LNCAP (cell line): Measurements from ENCODE around the gene NCMAP.

ENCODE experiments used
- TF ChIP-seq, protein P1 (sequence below): fragments of 450-650 bp; IDR thresholded peaks from 2 replicates; pipeline ENCODE4 v1.5.1; 2017; ENCODE audit warnings: mild to moderate bottlenecking

Gene NCMAP

DNA sequence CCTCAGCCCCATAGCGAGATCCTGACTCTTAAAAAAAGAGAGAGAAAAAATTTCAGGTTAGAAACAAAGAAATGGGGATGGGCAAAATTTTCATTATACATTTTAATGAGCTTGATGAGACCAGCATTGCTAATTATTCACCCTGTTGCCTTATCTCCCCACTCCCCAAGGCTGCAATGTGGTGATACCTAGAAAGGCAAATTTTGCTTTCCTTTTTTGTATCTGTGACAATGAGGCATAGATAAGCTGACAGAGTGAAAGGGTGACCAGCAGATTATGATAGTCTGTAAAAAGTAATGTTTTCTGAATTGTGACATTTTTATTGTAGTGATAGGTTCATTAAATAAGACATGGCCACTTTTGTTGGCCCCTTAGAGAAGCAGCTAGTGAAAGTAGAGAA lies 100.2 kb downstream of the NCMAP start:
- TF ChIP-seq, protein P1, sequence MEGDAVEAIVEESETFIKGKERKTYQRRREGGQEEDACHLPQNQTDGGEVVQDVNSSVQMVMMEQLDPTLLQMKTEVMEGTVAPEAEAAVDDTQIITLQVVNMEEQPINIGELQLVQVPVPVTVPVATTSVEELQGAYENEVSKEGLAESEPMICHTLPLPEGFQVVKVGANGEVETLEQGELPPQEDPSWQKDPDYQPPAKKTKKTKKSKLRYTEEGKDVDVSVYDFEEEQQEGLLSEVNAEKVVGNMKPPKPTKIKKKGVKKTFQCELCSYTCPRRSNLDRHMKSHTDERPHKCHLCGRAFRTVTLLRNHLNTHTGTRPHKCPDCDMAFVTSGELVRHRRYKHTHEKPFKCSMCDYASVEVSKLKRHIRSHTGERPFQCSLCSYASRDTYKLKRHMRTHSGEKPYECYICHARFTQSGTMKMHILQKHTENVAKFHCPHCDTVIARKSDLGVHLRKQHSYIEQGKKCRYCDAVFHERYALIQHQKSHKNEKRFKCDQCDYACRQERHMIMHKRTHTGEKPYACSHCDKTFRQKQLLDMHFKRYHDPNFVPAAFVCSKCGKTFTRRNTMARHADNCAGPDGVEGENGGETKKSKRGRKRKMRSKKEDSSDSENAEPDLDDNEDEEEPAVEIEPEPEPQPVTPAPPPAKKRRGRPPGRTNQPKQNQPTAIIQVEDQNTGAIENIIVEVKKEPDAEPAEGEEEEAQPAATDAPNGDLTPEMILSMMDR, result no peak

DNA sequence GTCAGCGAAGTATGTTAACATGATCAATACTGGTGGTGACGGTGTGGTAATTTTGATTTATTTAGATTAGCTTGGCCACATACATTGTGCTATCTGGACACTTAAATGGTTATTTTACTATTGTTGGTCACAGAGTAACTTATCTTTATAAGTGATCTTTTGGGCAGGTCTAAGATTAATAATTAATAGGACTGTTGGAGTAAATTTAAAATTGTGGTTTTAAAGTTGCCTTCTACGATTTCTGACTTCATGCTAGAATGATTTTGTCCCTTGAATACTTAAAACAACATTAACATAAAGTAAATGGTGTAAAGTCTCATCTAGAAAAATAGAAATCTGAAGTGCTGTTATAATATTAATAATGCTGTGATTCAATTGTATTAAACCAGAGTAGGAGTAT lies 101.9 kb downstream of the NCMAP start:
- TF ChIP-seq, protein P1, result no peak
